ENCODE results near the gene WWC2. TPM values are rescaled to one million over a fixed set of nuclear protein-coding genes. Genes with fewer than 3 reads are reported as not detected.

Gene WWC2
- polyA plus RNA-seq, 3 donors from 2014 or later, result 0.13 to 3.7 (median 0.78) TPM

GRCh38 chr4:183256756-183257385, 157.8 kb downstream of the WWC2 start:
- H3K36me3 Mint-ChIP-seq, result peaks cover 0 to 10% (median 0%) of the 10 kb centered on the region in 3 donors
- no peak overlapping the region for H3K4me3 Mint-ChIP-seq
- H3K27ac Mint-ChIP-seq, result no peak overlapping the region
- peaks cover under 1 to 2% of the 10 kb centered on the region in 2 donors for H3K4me1 Mint-ChIP-seq
- peak; percentile 19 to 28 (median 26) for DNase-seq
- no peaks in the 10 kb centered on the region for H3K9me3 Mint-ChIP-seq
- no peaks in the 10 kb centered on the region for H3K27me3 Mint-ChIP-seq (ENCODE audit: low read depth in 3 of 3)

- peaks cover 0 to 10% (median 0%) of the 10 kb centered on the region in 3 donors for H3K36me3 Mint-ChIP-seq
- DNase-seq, result no peak
- H3K27me3 Mint-ChIP-seq (ENCODE audit: low read depth in 3 of 3), result peaks cover 0 to 3% (median 0%) of the 10 kb centered on the region in 3 donors
- H3K9me3 Mint-ChIP-seq, result no peaks in the 10 kb centered on the region
- H3K4me3 Mint-ChIP-seq, result no peak overlapping the region
- H3K4me1 Mint-ChIP-seq, result peaks cover 7 to 10% of the 10 kb centered on the region in 2 donors
- no peak overlapping the region for H3K27ac Mint-ChIP-seq
Measured at GRCh38 chr4:183257808-183258207, 158.8 kb downstream of the WWC2 start.

GRCh38 chr4:183260491-183261151, 161.6 kb downstream of the WWC2 start:
- H3K4me1 Mint-ChIP-seq, result peaks cover 7 to 10% of the 10 kb centered on the region in 2 donors
- H3K27ac Mint-ChIP-seq, result no peak overlapping the region
- peaks cover 0 to 3% (median 0%) of the 10 kb centered on the region in 3 donors for H3K27me3 Mint-ChIP-seq (ENCODE audit: low read depth in 3 of 3)
- H3K4me3 Mint-ChIP-seq, result no peak overlapping the region
- H3K36me3 Mint-ChIP-seq, result peaks cover 0 to 11% (median 3%) of the 10 kb centered on the region in 3 donors
- no peaks in the 10 kb centered on the region for H3K9me3 Mint-ChIP-seq
- no peak for DNase-seq

- Mint-ChIP-seq H3K4me3 (peak overlapping the region in 1 of 5 donors; percentile 70), H3K4me1 (peaks cover 7 to 10% of the 10 kb centered on the region in 2 donors), H3K27me3 (ENCODE audit: low read depth in 3 of 3) (peaks cover 0 to 3% (median 0%) of the 10 kb centered on the region in 3 donors), H3K9me3 (no peaks in the 10 kb centered on the region), H3K36me3 (peaks cover 0 to 16% (median 9%) of the 10 kb centered on the region in 3 donors), H3K27ac (peak overlapping the region; percentile 72 to 92 (median 83))
- DNase-seq, result peak; percentile 64 to 72 (median 72)
Measured at GRCh38 chr4:183261953-183262775, 163.1 kb downstream of the WWC2 start.

GRCh38 chr4:183262776-183263100, 163.7 kb downstream of the WWC2 start:
- Mint-ChIP-seq H3K36me3 (peaks cover 0 to 14% (median 9%) of the 10 kb centered on the region in 3 donors), H3K9me3 (no peaks in the 10 kb centered on the region), H3K27ac (peak overlapping the region in 2 of 6 donors; percentile 80 to 92), H3K4me1 (peaks cover 7 to 10% of the 10 kb centered on the region in 2 donors), H3K4me3 (no peak overlapping the region), H3K27me3 (ENCODE audit: low read depth in 3 of 3) (peaks cover 0 to 3% (median 0%) of the 10 kb centered on the region in 3 donors)
- DNase-seq, result no peak

- no peak overlapping the region for H3K4me3 Mint-ChIP-seq
- peaks cover 4 to 18% (median 9%) of the 10 kb centered on the region in 3 donors for H3K36me3 Mint-ChIP-seq
- H3K27me3 Mint-ChIP-seq (ENCODE audit: low read depth in 3 of 3), result peaks cover 0 to 3% (median 0%) of the 10 kb centered on the region in 3 donors
- no peak for DNase-seq
- no peak overlapping the region for H3K27ac Mint-ChIP-seq
- peaks cover 7 to 10% of the 10 kb centered on the region in 2 donors for H3K4me1 Mint-ChIP-seq
- H3K9me3 Mint-ChIP-seq, result no peaks in the 10 kb centered on the region
Measured at GRCh38 chr4:183263787-183264386, 164.8 kb downstream of the WWC2 start.

- DNase-seq, result no peak
- no peaks in the 10 kb centered on the region for H3K9me3 Mint-ChIP-seq
- H3K4me1 Mint-ChIP-seq, result peaks cover 7 to 10% of the 10 kb centered on the region in 2 donors
- no peak overlapping the region for H3K27ac Mint-ChIP-seq
- no peak overlapping the region for H3K4me3 Mint-ChIP-seq
- H3K36me3 Mint-ChIP-seq, result peaks cover 6 to 18% (median 9%) of the 10 kb centered on the region in 3 donors
- peaks cover 0 to 3% (median 0%) of the 10 kb centered on the region in 3 donors for H3K27me3 Mint-ChIP-seq (ENCODE audit: low read depth in 3 of 3)
Measured at GRCh38 chr4:183264614-183265013, 165.6 kb downstream of the WWC2 start.

- Mint-ChIP-seq H3K4me1 (peaks cover 7 to 10% of the 10 kb centered on the region in 2 donors), H3K4me3 (no peak overlapping the region), H3K27me3 (ENCODE audit: low read depth in 3 of 3) (peaks cover 0 to 3% (median 0%) of the 10 kb centered on the region in 3 donors), H3K36me3 (peaks cover 6 to 11% (median 9%) of the 10 kb centered on the region in 3 donors), H3K27ac (no peak overlapping the region), H3K9me3 (no peaks in the 10 kb centered on the region)
- no peak for DNase-seq
Measured at GRCh38 chr4:183266371-183266770, 167.3 kb downstream of the WWC2 start.

GRCh38 chr4:183268556-183268955, 169.5 kb downstream of the WWC2 start:
- no peak for DNase-seq

GRCh38 chr4:183272384-183272783, 173.3 kb downstream of the WWC2 start:
- H3K27ac Mint-ChIP-seq, result no peak overlapping the region
- no peak overlapping the region for H3K4me3 Mint-ChIP-seq
- no peak for DNase-seq
- H3K36me3 Mint-ChIP-seq, result peaks cover 15 to 26% (median 24%) of the 10 kb centered on the region in 3 donors
- peaks cover 0 to 2% (median 0%) of the 10 kb centered on the region in 3 donors for H3K27me3 Mint-ChIP-seq (ENCODE audit: low read depth in 3 of 3)
- H3K9me3 Mint-ChIP-seq, result peaks cover 6 to 29% (median 14%) of the 10 kb centered on the region in 6 donors
- no peaks in the 10 kb centered on the region for H3K4me1 Mint-ChIP-seq

More at GRCh38 chr4:183268556-183268955, 169.5 kb downstream of the WWC2 start:
- Mint-ChIP-seq H3K27ac (no peak overlapping the region), H3K9me3 (no peaks in the 10 kb centered on the region), H3K4me1 (no peaks in the 10 kb centered on the region), H3K4me3 (no peak overlapping the region), H3K27me3 (ENCODE audit: low read depth in 3 of 3) (peaks cover 0 to 2% (median 0%) of the 10 kb centered on the region in 3 donors), H3K36me3 (peaks cover 6 to 17% (median 9%) of the 10 kb centered on the region in 3 donors)

GRCh38 chr4:183276106-183276505, 177.0 kb downstream of the WWC2 start:
- Mint-ChIP-seq H3K36me3 (peaks cover 15 to 26% (median 20%) of the 10 kb centered on the region in 3 donors), H3K27ac (no peak overlapping the region), H3K27me3 (ENCODE audit: low read depth in 3 of 3) (peaks cover 2 to 3% (median 3%) of the 10 kb centered on the region in 3 donors), H3K9me3 (peaks cover 6 to 29% (median 14%) of the 10 kb centered on the region in 6 donors), H3K4me1 (no peaks in the 10 kb centered on the region), H3K4me3 (no peak overlapping the region)
- DNase-seq, result no peak

GRCh38 chr4:183284258-183284785, 185.3 kb downstream of the WWC2 start:
- H3K36me3 Mint-ChIP-seq, result peaks cover 7 to 36% (median 20%) of the 10 kb centered on the region in 3 donors
- H3K9me3 Mint-ChIP-seq, result no peaks in the 10 kb centered on the region
- no peaks in the 10 kb centered on the region for H3K4me1 Mint-ChIP-seq
- DNase-seq, result no peak
- no peak overlapping the region for H3K4me3 Mint-ChIP-seq
- H3K27ac Mint-ChIP-seq, result no peak overlapping the region
- peaks cover 2 to 4% (median 3%) of the 10 kb centered on the region in 3 donors for H3K27me3 Mint-ChIP-seq (ENCODE audit: low read depth in 3 of 3)

- Mint-ChIP-seq H3K4me1 (no peaks in the 10 kb centered on the region), H3K27ac (no peak overlapping the region), H3K9me3 (no peaks in the 10 kb centered on the region), H3K4me3 (no peak overlapping the region), H3K27me3 (ENCODE audit: low read depth in 3 of 3) (peaks cover under 1 to 4% (median 2%) of the 10 kb centered on the region in 3 donors), H3K36me3 (peaks cover 7 to 36% (median 20%) of the 10 kb centered on the region in 3 donors)
- DNase-seq, result no peak
Measured at GRCh38 chr4:183284965-183285364, 185.9 kb downstream of the WWC2 start.

Measured in immature natural killer cell (primary cell).